Smooth muscle cell (in vitro differentiated cells): ENCODE data around the gene ADGRF3. TPM values are rescaled to one million over a fixed set of nuclear protein-coding genes. Genes with fewer than 3 reads are reported as not detected.
A peak's percentile ranks its signal among the peaks of the same experiment; 100 is the strongest.

Source experiments
- DNase-seq: peaks from one replicate; lab custom pipeline; 2025; ENCODE audit not compliant: unreplicated experiment; lab: John Stamatoyannopoulos, UW
- H2AFZ ChIP-seq: fragments of 200-600 bp; sonication (generic); 2 replicates; pipeline ENCODE4 v1.6.0; 2016; ENCODE audit warnings: antibody characterized with exemption, low read depth, mild to moderate bottlenecking
- H3F3A ChIP-seq: fragments of 200-600 bp; sonication (generic); 2 replicates; pipeline ENCODE4 v1.6.0; 2017; ENCODE audit warnings: antibody characterized with exemption, low read depth
- H3K27ac ChIP-seq: fragments of 200-600 bp; sonication (generic); 2 replicates; pipeline ENCODE4 v1.5.1; 2016; ENCODE audit warnings: low read depth, mild to moderate bottlenecking
- H3K27me3 ChIP-seq: fragments of 200-600 bp; sonication (generic); 2 replicates; pipeline ENCODE4 v1.6.1; 2016; ENCODE audit warnings: low read depth, mild to moderate bottlenecking
- H3K36me3 ChIP-seq: fragments of 200-600 bp; sonication (generic); 2 replicates; pipeline ENCODE4 v1.5.1; 2016; ENCODE audit warnings: low read depth
- H3K4me1 ChIP-seq: fragments of 200-600 bp; sonication (generic); 2 replicates; pipeline ENCODE4 v1.5.1; 2016; ENCODE audit warnings: low read depth
- H3K4me2 ChIP-seq: fragments of 200-600 bp; sonication (generic); 2 replicates; pipeline ENCODE4 v1.6.0; 2016; ENCODE audit warnings: mild to moderate bottlenecking
- H3K4me3 ChIP-seq: fragments of 200-600 bp; sonication (generic); 2 replicates; pipeline ENCODE4 v1.5.1; 2016; ENCODE audit warnings: mild to moderate bottlenecking
- H3K79me2 ChIP-seq: fragments of 200-600 bp; sonication (generic); 2 replicates; pipeline ENCODE4 v1.6.0; 2016; ENCODE audit warnings: low read depth, mild to moderate bottlenecking
- H3K9ac ChIP-seq: fragments of 200-600 bp; sonication (generic); 2 replicates; pipeline ENCODE4 v1.6.0; 2016; ENCODE audit warnings: low read depth
- H3K9me3 ChIP-seq: fragments of 200-600 bp; sonication (generic); replicated peaks from 2 replicates; pipeline ENCODE4 v1.5.1; 2016; ENCODE audit warnings: low read depth
- H4K20me1 ChIP-seq: fragments of 200-600 bp; sonication (generic); 2 replicates; pipeline ENCODE4 v1.6.0; 2016; ENCODE audit warnings: low read depth
- CTCF ChIP-seq: fragments of 200-600 bp; sonication (generic); IDR thresholded peaks from 2 replicates; pipeline ENCODE4 v1.5.1; 2017; ENCODE audit warnings: borderline replicate concordance, mild to moderate bottlenecking, antibody characterized with exemption; ENCODE audit not compliant: insufficient read depth, poor library complexity, severe bottlenecking
- WGBS: methylation state at CpG from one replicate; pipeline ENCODE4 v1.1.7; 2016; ENCODE audit warnings: low lambda C conversion rate; 5-methylcytosine and 5-hydroxymethylcytosine counted together
- polyA plus RNA-seq: library from polyadenylated mRNA; unstranded; fragments of >200 nt; fragmentation: Nextera tagmentation; extraction: Ambion mirVana; gene quantifications from 2 replicates; pipeline ENCODE4 v1.2.1, GENCODE V29; 2016
- total RNA-seq: library from RNA; depleted of rRNA; stranded (reverse); fragments of >200 nt; gene quantifications from 2 replicates; pipeline ENCODE4 v1.2.3, GENCODE V29; 2014

ADGRF3 gene, protein sequence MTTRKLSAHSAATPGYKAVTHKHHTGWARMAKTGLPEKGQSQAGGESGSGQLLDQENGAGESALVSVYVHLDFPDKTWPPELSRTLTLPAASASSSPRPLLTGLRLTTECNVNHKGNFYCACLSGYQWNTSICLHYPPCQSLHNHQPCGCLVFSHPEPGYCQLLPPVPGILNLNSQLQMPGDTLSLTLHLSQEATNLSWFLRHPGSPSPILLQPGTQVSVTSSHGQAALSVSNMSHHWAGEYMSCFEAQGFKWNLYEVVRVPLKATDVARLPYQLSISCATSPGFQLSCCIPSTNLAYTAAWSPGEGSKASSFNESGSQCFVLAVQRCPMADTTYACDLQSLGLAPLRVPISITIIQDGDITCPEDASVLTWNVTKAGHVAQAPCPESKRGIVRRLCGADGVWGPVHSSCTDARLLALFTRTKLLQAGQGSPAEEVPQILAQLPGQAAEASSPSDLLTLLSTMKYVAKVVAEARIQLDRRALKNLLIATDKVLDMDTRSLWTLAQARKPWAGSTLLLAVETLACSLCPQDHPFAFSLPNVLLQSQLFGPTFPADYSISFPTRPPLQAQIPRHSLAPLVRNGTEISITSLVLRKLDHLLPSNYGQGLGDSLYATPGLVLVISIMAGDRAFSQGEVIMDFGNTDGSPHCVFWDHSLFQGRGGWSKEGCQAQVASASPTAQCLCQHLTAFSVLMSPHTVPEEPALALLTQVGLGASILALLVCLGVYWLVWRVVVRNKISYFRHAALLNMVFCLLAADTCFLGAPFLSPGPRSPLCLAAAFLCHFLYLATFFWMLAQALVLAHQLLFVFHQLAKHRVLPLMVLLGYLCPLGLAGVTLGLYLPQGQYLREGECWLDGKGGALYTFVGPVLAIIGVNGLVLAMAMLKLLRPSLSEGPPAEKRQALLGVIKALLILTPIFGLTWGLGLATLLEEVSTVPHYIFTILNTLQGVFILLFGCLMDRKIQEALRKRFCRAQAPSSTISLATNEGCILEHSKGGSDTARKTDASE
- total RNA-seq, result not detected in 2 replicates
- 0.06 and 0.37 TPM in 2 replicates for polyA plus RNA-seq

DNA sequence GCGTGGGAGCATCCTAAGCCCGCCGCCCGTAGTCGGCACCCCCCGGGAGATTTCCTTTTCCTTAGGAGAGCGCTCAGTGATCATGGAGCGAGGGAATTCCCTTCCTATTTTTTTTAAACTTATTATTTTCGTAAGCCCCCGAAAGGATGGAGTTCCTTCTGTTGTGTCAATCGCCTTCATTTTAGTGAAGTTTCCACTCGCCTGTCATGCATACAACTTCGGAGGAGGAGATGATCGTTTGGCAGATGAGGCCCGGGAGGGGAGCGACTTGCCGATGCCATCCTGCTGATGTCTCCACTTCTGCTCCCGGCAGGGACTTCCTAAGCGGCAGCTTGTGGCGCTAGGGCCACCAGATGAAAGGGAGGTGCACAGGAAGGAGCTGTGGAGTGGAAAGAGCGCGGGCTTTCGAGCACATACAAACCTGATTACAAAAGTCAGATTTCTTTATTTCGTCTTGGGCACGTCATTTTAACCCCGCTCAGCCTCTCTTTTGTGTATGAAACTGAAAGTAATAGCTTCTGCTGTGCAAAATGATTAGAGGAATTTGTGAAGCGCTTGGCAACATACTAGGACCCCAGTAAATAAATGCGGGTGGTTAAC lies at the start of gene ADGRF3:
TSS of gene ADGRF3 (minus strand) at position 336 of the 600 bp plus-strand sequence. CDS start 555 bp downstream, outside the sequence.
- Histone ChIP-seq H3K9ac (peak within 1 kb of the TSS; percentile 89), H4K20me1 (peaks cover 37% of the 10 kb centered on the region), H3K9me3 (no peaks in the 10 kb centered on the region), H3K4me3 (peak within 1 kb of the TSS; percentile 96), H3K4me2 (peak within 1 kb of the TSS; percentile 99), H3K4me1 (peaks cover 25% of the 10 kb centered on the region), H3K27ac (peak within 1 kb of the TSS; percentile 91), H3K36me3 (no peaks in the 10 kb centered on the region), H2AFZ (peak within 1 kb of the TSS; percentile 88), H3K27me3 (no peaks in the 10 kb centered on the region), H3K79me2 (peaks cover 70% of the 10 kb centered on the region), H3F3A (no peaks in the 10 kb centered on the region)
- under 1% methylated on average over 27 of the region's 28 CpGs for WGBS
- no peak for TF ChIP-seq CTCF
- peak; percentile 42 for DNase-seq

DNA sequence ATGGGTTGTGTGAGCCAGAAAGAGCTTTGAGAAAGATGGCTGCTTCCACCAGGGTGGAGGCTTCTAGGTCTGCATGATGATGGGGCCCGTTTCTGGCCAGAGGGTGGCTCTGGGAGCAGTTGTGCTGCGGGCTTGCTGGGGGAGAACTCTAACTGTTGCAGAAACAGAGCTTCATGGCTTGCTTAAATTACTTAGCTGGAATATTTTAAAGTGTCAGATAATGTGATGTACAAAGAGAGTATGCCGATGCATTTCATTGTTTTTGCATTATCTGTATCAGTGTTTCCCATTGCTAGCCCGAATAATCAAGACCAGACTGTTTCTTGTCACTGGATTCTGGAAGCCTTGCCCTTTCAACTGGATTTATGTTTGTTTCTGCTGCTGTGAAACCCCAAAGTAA lies 48.8 kb upstream of the ADGRF3 start:
- Histone ChIP-seq H3K27ac (no peak overlapping the region), H4K20me1 (no peaks in the 10 kb centered on the region), H2AFZ (no peak overlapping the region), H3K4me2 (no peak overlapping the region), H3K9me3 (no peaks in the 10 kb centered on the region), H3K27me3 (no peaks in the 10 kb centered on the region), H3K36me3 (no peaks in the 10 kb centered on the region), H3K9ac (no peak overlapping the region), H3K4me3 (no peak overlapping the region), H3K79me2 (no peaks in the 10 kb centered on the region), H3F3A (no peaks in the 10 kb centered on the region), H3K4me1 (peaks cover 4% of the 10 kb centered on the region)
- DNase-seq, result no peak
- TF ChIP-seq CTCF, result no peak
- WGBS, result 83% methylated on average over 4 of the region's 4 CpGs

DNA sequence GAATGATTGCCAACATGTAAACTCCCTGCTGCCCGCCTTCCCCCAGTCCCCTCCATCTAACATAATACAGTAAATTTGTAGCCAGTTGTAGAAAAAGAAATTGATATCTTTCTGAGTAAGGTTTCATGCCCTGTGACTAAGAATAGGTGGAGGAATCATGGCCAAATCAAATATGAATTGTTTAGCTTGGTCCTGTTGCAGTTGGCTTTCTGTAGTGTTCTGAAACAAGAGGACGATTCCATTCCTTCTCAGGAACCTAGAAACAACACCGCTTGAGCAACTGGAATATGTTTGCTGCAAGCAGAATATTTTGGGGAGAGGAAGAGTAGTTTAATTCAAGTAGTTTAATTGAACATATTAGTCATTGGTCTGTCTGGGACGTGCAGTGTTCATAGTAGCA lies 48.1 kb upstream of the ADGRF3 start:
- Histone ChIP-seq H3K4me1 (peaks cover 4% of the 10 kb centered on the region), H3K36me3 (no peaks in the 10 kb centered on the region)
- DNase-seq, result no peak

More for the DNA sequence above, 48.1 kb upstream of the ADGRF3 start:
- Histone ChIP-seq H2AFZ (no peak overlapping the region), H3K9me3 (no peaks in the 10 kb centered on the region), H3K79me2 (no peaks in the 10 kb centered on the region), H3K27me3 (no peaks in the 10 kb centered on the region), H3K27ac (no peak overlapping the region), H3K4me2 (no peak overlapping the region), H3F3A (no peaks in the 10 kb centered on the region), H3K9ac (no peak overlapping the region), H3K4me3 (no peak overlapping the region), H4K20me1 (no peaks in the 10 kb centered on the region)
- 98% methylated on average over 4 of the region's 4 CpGs for WGBS
- no peak for TF ChIP-seq CTCF
